ENCODE results near the gene SDK1.

DNA sequence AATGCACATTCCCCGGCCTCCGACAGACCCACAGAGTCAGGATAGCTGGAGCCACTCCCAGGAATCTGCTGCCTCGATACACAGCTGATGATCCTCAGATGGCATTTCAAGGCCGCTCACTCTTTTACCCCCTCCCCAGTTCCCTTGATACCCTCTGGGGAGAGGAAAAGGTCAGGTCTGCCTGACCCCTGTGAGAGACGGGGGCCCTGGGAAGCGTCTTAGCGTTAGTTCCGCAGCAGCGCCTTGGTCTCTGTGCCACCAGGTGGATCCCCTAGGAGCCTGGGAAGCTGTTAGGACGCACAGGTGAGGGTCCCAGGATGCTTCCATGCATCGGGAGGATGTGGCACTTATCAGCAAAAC lies 960.5 kb downstream of the SDK1 start:
- TF ChIP-seq, protein P1, sequence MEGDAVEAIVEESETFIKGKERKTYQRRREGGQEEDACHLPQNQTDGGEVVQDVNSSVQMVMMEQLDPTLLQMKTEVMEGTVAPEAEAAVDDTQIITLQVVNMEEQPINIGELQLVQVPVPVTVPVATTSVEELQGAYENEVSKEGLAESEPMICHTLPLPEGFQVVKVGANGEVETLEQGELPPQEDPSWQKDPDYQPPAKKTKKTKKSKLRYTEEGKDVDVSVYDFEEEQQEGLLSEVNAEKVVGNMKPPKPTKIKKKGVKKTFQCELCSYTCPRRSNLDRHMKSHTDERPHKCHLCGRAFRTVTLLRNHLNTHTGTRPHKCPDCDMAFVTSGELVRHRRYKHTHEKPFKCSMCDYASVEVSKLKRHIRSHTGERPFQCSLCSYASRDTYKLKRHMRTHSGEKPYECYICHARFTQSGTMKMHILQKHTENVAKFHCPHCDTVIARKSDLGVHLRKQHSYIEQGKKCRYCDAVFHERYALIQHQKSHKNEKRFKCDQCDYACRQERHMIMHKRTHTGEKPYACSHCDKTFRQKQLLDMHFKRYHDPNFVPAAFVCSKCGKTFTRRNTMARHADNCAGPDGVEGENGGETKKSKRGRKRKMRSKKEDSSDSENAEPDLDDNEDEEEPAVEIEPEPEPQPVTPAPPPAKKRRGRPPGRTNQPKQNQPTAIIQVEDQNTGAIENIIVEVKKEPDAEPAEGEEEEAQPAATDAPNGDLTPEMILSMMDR (IDR thresholded peaks at IDR 0.05; ENCODE audit: low read depth, low read length), result no peak
- TF ChIP-seq POLR2A (IDR thresholded peaks at IDR 0.05; ENCODE audit: extremely low read depth, insufficient read length), result no peak

Measured in NB4 (cell line).